HuH-7.5 (cell line): ENCODE measurements around the gene SV2C.

ENCODE experiments used
- DNase-seq: peaks from one replicate; pipeline ENCODE4 v3.0.0; 2011; ENCODE audit warnings: low spot score

Gene SV2C

GRCh38 chr5:76099756-76100155, 16.6 kb downstream of the SV2C start:
- DNase-seq: no peak

- DNase-seq: no peak
Observed at GRCh38 chr5:76104027-76104426, 20.8 kb downstream of the SV2C start.

DNA sequence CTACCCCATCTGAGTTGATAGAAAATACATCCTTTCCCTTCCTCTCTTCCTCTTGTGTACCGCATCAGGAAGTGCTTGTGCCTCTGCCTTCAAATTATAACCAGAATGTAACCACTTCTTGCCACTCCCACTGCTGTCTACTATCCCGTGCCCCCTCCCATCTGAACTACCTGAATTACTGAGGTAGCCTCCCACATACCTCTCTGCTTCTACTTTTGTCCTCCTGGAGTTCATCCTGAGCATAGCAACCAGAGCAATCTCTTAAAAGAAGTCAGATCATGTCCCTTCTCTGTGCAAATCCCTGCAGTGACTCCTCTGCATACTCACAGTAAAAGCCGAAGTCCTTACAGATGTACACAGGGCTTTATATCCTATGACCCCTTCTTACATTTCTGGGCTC, 23.0 kb downstream of the SV2C start:
- no peak for DNase-seq

- no peak for DNase-seq
Observed at GRCh38 chr5:76111477-76112174, 28.4 kb downstream of the SV2C start.

GRCh38 chr5:76113103-76113502, 29.9 kb downstream of the SV2C start:
- no peak for DNase-seq

- no peak for DNase-seq
Observed at GRCh38 chr5:76114179-76114851, 31.1 kb downstream of the SV2C start.

DNA sequence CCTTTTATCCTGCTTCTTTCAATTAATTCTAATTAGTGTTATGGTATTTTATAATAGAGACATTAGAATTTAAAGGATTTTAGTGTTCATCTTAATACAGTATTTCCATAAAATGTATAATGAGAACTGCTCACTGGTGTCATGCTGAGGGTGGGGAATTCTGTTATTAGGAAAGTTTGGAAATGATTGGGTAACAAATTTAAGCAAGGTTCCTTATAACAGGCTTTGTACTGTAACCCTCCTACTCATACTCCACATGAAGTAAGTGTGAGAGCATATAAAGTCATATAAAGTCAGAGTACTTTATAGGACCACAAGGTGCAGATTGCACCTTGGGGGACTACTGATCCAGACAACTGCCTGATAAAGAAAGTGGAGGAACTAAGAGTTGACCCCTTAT, 42.2 kb downstream of the SV2C start:
- no peak for DNase-seq

GRCh38 chr5:76125888-76126287, 42.7 kb downstream of the SV2C start:
- no peak for DNase-seq

DNA sequence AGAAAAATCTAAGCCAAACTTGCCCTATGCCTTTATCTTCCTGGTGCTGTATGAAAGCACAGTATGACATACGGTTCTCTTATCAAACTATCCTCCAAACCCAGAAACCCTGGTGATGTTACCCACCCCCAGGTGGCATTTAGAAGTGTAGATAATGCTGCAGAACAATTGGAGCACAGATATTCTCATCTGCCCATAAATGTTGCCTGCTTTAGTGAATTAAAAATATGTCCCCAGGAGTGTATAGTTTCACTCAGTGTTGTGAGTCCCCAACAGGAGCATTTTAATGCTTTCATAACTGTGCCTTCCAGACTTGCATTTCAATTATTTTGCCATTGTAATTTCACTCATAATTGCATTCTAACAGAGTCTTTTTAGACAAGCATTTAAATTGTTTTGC, 50.8 kb downstream of the SV2C start:
- DNase-seq: no peak

DNA sequence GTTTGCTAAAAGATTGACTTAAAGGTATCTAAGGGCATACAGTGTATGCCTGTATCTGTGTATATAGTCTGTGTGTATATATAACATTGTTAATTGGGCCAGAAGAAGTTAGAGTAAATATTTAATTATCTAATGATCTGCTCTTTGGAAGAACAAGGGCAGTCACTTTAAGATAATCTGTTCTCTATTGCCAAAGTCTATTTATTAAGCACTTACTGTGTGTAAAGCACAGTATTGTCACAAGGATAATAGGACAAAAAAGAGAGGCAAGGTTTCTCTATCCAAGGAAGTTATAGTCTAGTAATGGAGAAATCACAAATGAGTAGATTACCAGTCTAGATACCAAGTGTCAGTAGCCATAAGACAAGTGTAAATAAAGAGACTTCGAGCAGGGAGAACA, 51.5 kb downstream of the SV2C start:
- DNase-seq: no peak

DNA sequence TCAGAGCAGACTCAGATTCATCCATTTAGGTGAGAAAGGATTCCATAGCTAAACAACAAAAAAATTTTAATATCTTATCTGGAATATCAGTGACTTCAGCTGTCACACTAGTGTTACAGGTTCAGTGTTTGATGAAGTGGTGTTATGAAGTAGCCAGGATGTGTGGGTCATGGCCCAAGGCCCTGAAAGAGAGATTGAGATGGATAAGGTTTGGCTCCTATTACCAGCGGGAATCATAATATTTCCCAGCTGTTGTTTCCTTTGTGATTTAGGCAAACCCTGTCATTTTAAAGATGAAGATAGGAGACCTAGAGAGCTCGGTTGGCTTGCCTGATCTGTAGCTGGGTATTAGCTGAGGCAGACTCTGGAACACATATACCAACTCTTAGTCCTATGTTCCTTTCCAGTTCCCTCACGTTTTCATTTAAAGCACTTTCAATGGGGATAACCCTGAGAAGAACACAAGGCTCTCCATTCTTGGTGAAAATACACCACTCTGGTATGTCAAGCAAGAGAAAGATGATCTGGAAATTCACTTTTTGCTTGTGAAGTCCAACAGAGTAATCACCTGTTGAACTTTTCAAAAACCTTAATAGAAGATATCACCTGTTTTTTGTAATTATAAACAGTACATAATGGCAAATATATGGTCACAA, 54.8 kb downstream of the SV2C start:
- no peak for DNase-seq

DNA sequence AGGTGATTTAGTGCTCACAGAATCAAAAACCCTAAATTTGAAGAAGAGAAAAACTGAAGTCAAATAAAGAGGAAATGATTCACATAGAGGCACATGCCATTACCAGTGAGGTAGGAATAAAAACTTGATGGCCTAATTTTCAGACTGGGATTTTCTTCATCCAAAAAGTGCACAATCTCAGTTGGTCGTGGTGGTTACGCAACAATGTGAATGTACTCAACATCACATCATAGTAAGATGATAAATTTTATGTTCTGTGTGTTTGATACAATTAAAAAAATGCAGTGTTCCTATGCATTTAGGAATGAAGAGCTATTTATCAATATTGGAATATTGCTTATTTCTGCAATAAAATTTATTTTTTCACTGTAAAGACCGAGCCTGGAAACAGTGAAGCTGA, 60.7 kb downstream of the SV2C start:
- DNase-seq: no peak

- no peak for DNase-seq
Observed at GRCh38 chr5:76144513-76145274, 61.5 kb downstream of the SV2C start.

DNA sequence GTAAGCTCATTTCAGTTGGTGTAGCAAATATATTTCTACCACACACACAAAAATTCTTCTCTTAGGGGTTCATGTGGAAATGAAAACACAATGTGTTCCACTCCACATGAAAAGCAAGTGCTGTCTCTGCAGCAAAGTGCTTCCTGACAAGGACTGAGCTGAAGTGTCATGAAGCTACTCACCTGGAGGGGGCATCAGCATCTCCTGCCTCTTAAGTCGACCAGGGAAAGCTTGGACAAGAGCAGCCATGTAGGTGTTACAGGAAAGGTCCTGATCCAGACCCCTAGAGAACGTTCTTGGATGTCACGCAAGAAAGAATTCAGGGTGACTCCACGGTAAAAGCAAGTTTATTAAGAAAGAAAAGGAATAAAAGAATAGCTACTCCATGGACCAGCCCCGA, 62.8 kb downstream of the SV2C start:
- no peak for DNase-seq

GRCh38 chr5:76149636-76150035, 66.5 kb downstream of the SV2C start:
- DNase-seq: no peak

DNA sequence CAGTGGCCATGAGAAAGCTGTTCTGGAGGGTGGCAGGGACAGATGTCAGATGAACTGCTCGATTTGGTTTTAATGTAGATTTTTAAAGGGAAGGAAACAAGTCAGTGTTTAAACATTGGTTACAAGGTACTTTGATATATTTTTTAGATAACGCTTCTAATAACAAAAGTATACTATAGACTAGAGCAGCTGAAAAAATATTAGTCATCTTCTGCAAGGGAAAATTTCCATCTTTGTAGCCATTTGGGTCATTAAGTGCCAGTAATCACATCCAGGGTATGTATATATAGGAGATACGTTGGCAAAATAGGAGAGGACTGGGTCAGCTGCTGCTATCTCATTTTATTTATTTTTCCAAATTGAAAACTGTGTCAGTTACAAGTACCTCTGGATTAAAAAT, 69.0 kb downstream of the SV2C start:
- no peak for DNase-seq

- no peak for DNase-seq
Observed at GRCh38 chr5:76152700-76153099, 69.5 kb downstream of the SV2C start.

- DNase-seq: no peak
Observed at GRCh38 chr5:76153271-76153670, 70.1 kb downstream of the SV2C start.

- DNase-seq: no peak
Observed at GRCh38 chr5:76154009-76154690, 71.0 kb downstream of the SV2C start.

GRCh38 chr5:76155536-76155935, 72.4 kb downstream of the SV2C start:
- no peak for DNase-seq

DNA sequence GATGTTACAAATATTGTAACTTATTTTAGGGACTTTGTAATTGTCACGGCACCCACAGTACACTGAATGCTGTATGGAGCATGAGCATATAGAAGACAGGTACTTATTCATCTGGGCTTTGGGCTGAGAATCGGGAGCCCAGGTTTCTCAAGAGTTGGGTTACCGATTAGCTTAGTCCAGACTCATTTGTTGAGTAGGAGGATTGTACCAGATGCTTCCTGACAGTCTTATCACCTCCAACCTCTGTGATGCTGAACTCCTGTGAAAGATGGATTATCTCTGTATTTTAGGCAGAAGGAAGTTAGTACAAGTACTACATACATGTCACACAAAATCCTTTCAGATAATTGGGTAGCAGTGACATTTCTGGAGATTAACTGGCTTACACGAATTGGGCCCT, 79.2 kb downstream of the SV2C start:
- no peak for DNase-seq

- no peak for DNase-seq
Observed at GRCh38 chr5:76163111-76163628, 80.0 kb downstream of the SV2C start.
